ENCODE measurements around the gene CDC42EP5. TPM values are rescaled to one million over a fixed set of nuclear protein-coding genes. Genes with fewer than 3 reads are reported as not detected.

Gene CDC42EP5
- total and polyA plus RNA-seq, 4 donors, result 0.28 to 2.2 (median 0.84) TPM; not detected in 1

- Histone ChIP-seq H3K36me3 (ENCODE audit: control insufficient read depth in 4 of 4, insufficient read depth in 3 of 4, low read depth in 1 of 4, low read length in 3 of 4) (peaks cover 24 to 48% (median 42%) of the 10 kb centered on the region in 4 donors), H3K27me3 (ENCODE audit: control insufficient read depth in 4 of 4, insufficient read depth in 4 of 4, low read length in 3 of 4) (no peaks in the 10 kb centered on the region), H3K27ac (ENCODE audit: low read depth in 1 of 2, low read length in 2 of 2) (peak overlapping the region in 1 of 2 donors; percentile 18), H3K4me3 (ENCODE audit: low read depth in 1 of 3, low read length in 3 of 3) (no peak overlapping the region), H3K4me1 (ENCODE audit: control insufficient read depth in 4 of 4, insufficient read depth in 4 of 4, low read length in 3 of 4) (peaks cover 3 to 25% (median 23%) of the 10 kb centered on the region in 4 donors), H3K9me3 (ENCODE audit: control insufficient read depth in 4 of 4, low read length in 3 of 4) (no peaks in the 10 kb centered on the region), H3K9ac (ENCODE audit: low read depth in 1 of 2, low read length in 2 of 2) (no peak overlapping the region)
- WGBS, result 71% methylated on average over 9 of the region's 9 CpGs
- TF ChIP-seq EGR1 (IDR thresholded peaks at IDR 0.05; ENCODE audit: low read depth in 2 of 2), result no peak
- no peak for TF ChIP-seq HNF4G (IDR thresholded peaks at IDR 0.05)
- TF ChIP-seq CTCF (IDR thresholded peaks at IDR 0.05; ENCODE audit: low read depth, low read length, missing input control), result no peak
- TF ChIP-seq, protein P1, sequence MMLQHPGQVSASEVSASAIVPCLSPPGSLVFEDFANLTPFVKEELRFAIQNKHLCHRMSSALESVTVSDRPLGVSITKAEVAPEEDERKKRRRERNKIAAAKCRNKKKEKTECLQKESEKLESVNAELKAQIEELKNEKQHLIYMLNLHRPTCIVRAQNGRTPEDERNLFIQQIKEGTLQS (IDR thresholded peaks at IDR 0.05), result no peak
- no peak for TF ChIP-seq SP1 (IDR thresholded peaks at IDR 0.05)
- TF ChIP-seq FOXA2 (IDR thresholded peaks at IDR 0.05), result no peak
- TF ChIP-seq GABPA (IDR thresholded peaks at IDR 0.05 in 1 of 2, conservative IDR thresholded peaks at IDR 0.05 in 1 of 2), result no peak
- no peak for TF ChIP-seq NR2F2 (IDR thresholded peaks at IDR 0.05)
- TF ChIP-seq RXRA (IDR thresholded peaks at IDR 0.05), result no peak
- no peak for TF ChIP-seq MAX (IDR thresholded peaks at IDR 0.05)
- no peak for TF ChIP-seq ZBTB33 (IDR thresholded peaks at IDR 0.05)
- TF ChIP-seq REST (IDR thresholded peaks at IDR 0.05), result no peak
- no peak for TF ChIP-seq JUND (IDR thresholded peaks at IDR 0.05)
- TF ChIP-seq TAF1 (conservative IDR thresholded peaks at IDR 0.05), result no peak
- no peak for TF ChIP-seq RAD21 (IDR thresholded peaks at IDR 0.05)
- TF ChIP-seq YY1 (IDR thresholded peaks at IDR 0.05), result no peak
- no peak for TF ChIP-seq FOXA1 (IDR thresholded peaks at IDR 0.05)
- DNase-seq (ENCODE audit: low spot score), result peak; percentile 34
Observed at GRCh38 chr19:54451331-54451871, 21.7 kb downstream of the CDC42EP5 start.
